ENCODE data around the gene POPDC2.

- TF ChIP-seq CTCF (conservative IDR thresholded peaks at IDR 0.05; ENCODE audit: low read depth, low read length) (no peak), RFX5 (IDR thresholded peaks at IDR 0.05; ENCODE audit: low read depth, low read length) (no peak), POLR2A (IDR thresholded peaks at IDR 0.05; ENCODE audit: low read depth, low read length) (no peak), USF2 (IDR thresholded peaks at IDR 0.05; ENCODE audit: low read depth, low read length) (no peak), MXI1 (IDR thresholded peaks at IDR 0.05; ENCODE audit: borderline replicate concordance, low read depth, low read length) (no peak), FOS (IDR thresholded peaks at IDR 0.05; ENCODE audit: low read depth, low read length) (no peak), MAZ (IDR thresholded peaks at IDR 0.05; ENCODE audit: borderline replicate concordance, low read depth, low read length) (no peak)
These were observed 15.9 kb downstream of the POPDC2 start for GRCh38 chr3:119644481-119644880.
